ENCODE measurements around the gene CMTM3.
A peak's percentile ranks its signal among the peaks of the same experiment; 100 is the strongest.

GRCh38 chr16:66660422-66661209, 56.1 kb downstream of the CMTM3 start:
- TF ChIP-seq, protein P1, sequence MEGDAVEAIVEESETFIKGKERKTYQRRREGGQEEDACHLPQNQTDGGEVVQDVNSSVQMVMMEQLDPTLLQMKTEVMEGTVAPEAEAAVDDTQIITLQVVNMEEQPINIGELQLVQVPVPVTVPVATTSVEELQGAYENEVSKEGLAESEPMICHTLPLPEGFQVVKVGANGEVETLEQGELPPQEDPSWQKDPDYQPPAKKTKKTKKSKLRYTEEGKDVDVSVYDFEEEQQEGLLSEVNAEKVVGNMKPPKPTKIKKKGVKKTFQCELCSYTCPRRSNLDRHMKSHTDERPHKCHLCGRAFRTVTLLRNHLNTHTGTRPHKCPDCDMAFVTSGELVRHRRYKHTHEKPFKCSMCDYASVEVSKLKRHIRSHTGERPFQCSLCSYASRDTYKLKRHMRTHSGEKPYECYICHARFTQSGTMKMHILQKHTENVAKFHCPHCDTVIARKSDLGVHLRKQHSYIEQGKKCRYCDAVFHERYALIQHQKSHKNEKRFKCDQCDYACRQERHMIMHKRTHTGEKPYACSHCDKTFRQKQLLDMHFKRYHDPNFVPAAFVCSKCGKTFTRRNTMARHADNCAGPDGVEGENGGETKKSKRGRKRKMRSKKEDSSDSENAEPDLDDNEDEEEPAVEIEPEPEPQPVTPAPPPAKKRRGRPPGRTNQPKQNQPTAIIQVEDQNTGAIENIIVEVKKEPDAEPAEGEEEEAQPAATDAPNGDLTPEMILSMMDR (tag by site-specific recombination; IDR thresholded peaks at IDR 0.05) = peak; percentile 69
- TF ChIP-seq YY1 (tag by site-specific recombination; IDR thresholded peaks at IDR 0.05) (no peak), GLIS1 (tag by site-specific recombination; IDR thresholded peaks at IDR 0.05) (no peak), ZNF707 (tag by site-specific recombination; IDR thresholded peaks at IDR 0.05) (no peak), ZNF274 (IDR thresholded peaks at IDR 0.05; ENCODE audit: low read length) (no peak), ZNF274 (tag by site-specific recombination; IDR thresholded peaks at IDR 0.05; ENCODE audit: borderline replicate concordance) (no peak), ZNF792 (tag by site-specific recombination; IDR thresholded peaks at IDR 0.05) (no peak; the same call in 1 of the 2 replicates), ZSCAN23 (tag by site-specific recombination; IDR thresholded peaks at IDR 0.05) (no peak), ZNF510 (tag by site-specific recombination; IDR thresholded peaks at IDR 0.05; ENCODE audit: insufficient replicate concordance) (no peak), ZBTB11 (tag by site-specific recombination; conservative IDR thresholded peaks at IDR 0.05; ENCODE audit: low read depth) (no peak), ZNF157 (tag by site-specific recombination; IDR thresholded peaks at IDR 0.05) (no peak)

Data from HEK293 (cell line).